ENCODE measurements around the gene ATE1.

The ATE1 gene

DNA sequence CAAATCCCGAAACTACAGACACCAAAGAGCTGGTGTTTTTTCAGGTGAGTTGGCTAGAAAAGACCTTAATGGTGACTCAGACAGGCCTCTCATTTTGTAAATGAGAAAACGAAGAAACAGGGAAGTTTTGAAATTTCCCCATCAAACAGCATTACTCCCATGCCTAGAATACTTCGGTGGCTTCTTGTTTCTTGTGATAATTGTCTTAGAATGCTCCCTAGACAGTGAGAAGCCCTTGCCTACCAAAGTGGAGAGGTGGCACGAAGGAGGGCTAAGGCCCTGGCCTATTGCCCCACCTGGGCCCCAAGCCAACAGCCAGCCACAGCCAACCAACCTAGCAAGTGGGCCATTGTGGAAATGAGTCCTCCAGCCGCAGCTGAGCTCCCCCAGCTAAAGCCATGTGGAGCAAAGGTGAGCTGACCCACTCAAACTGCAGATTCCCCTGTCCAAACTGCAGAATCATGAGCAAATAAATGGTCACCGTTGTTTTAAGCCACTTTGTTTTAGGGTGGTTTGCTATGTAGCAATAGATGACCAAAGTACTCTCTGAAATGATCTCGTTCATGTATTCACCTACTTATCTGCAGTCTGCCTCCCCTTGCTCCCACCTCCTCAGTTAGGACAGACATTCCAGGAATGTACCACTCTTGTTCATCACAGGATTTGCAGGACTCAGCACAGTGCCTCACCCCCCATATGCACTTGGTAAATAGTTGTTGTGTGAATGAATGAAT, 231.9 kb downstream of the ATE1 start:
- no peak for DNase-seq (ENCODE audit: low read depth in 2 of 2)

DNA sequence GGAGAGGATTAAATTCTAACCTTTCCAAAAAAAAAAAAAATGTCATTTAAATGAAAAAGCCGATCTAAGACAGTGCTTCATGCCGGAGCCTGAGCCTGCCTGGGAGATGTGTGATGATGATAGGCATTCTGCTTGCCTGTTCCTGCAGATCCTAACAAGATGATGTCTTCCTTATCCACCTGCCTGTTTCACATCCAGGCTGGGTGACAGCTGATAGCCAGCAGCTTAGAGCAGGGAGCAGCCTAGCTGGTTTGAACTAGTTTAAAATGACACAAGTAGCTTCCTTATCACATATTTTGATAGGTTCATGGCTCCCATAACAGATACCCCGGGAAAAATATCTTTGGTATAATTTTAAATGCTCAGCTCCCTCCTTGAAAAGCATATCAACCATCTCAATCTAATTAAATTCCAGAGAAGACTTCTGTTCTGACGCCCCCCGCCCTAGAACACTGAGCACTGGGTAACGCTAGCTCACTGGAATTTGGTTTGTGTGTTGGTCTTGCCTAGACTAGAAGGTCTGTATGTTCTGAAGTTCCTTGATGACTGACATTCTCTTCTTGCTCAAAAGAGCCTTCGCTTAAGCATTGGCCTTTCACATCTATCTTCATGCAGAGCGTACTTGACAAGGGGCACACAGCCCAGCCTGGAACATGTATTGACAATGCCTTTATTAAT, 232.7 kb downstream of the ATE1 start:
- DNase-seq (ENCODE audit: low read depth in 2 of 2): no peak

DNA sequence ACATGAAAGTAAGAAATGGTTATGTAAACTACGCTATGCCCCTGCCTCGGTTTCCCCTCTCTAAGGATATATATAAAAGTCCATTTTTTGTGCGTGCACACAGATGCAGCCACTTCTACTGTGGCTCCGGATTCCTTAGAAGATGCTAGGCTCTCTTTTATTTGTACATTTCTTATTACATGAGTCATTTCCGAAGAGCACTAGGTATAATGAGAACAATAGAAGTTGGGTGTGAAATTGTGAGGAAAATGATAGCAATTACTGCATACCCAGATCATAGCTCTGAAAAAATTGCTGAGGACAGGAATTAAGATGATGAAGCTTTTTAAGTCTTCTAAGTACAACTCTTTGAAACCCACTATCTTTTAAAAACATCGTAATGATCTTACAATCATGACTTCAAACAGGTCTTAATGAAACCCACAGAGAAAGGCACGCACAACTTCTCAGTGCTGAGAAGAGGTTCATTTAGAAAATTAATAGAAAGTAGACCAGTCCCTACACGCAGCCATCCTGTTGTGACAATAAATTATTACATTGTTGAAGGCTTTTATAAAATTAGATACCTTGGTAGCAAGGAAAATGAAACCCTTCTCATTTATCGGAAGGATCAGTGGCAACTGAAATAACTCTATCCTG, 233.4 kb downstream of the ATE1 start:
- DNase-seq (ENCODE audit: low read depth in 2 of 2): no peak

DNA sequence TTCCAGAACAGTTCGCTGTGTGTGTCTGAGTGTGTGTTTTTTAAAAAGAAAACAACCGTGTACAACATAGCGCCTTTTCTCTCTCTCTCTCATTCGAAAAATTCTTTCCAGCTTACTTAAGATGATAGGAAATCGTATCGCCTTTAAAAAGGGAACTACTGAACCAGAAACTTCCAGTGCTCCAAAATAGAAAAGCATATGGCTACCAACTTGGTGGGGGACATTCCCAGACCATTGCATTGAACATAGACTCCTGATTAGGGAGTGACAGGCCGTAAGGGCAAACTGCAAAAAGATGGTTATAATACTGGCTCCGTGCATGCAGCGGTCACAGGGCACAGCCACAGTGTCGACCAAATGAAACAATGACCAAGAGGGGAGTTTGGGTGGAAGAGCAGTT, 235.2 kb downstream of the ATE1 start:
- no peak for DNase-seq (ENCODE audit: low read depth in 2 of 2)

DNA sequence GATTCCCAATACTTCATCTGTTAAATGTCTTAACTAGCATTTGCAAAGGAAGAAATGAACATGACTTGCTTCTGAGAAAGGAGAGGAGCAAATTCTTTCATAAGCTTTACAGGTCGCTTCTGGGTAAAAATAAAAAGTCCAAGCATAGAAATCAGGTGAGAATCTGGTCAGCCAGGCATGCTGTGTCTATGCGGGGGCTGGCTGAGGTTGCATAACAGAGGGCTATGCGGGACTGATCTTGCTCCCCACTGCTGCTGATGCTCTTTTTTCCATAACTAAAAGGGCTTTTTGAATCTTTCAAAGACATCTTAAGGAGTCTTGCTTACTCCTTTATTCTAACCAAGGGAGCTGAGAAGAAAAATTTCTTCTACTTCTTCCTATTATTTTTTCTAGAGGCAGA, 236.9 kb downstream of the ATE1 start:
- no peak for DNase-seq (ENCODE audit: low read depth in 2 of 2)

Measured in stimulated activated CD4-positive, alpha-beta T cell treated with anti-CD3 and anti-CD28 coated beads, Interleukin-1b, Interleukin-23, amount 100 ng/mL, for 4 hours (primary cell).